Breast epithelium (tissue), 4 donors: ENCODE measurements around the gene GGA3. TPM values are rescaled to one million over a fixed set of nuclear protein-coding genes. Genes with fewer than 3 reads are reported as not detected.

Experiments used
- DNase-seq, 2 donors: peaks; one replicate each; pipeline ENCODE4 v3.0.0-alpha.2; 2019; ENCODE audit warnings: low spot score in 2 of 2
- H3K27ac ChIP-seq, 2 donors: fragments of 200-600 bp; sonication (generic) in 1 of 2; one replicate each; pipeline ENCODE4 v1.5.1; 2016 to 2019; ENCODE audit warnings: mild to moderate bottlenecking in 1 of 2
- H3K27me3 ChIP-seq, 2 donors: fragments of 200-600 bp; sonication (generic) in 1 of 2; one replicate each; pipeline versions ENCODE4 v1.5.1 to v1.6.0; 2017 to 2019; ENCODE audit warnings: control low read depth in 1 of 2, mild to moderate bottlenecking in 1 of 2
- H3K36me3 ChIP-seq: fragments of 200-600 bp; one replicate; pipeline ENCODE4 v1.5.1; 2019
- H3K4me1 ChIP-seq, 2 donors: fragments of 200-600 bp; sonication (generic); one replicate each; pipeline ENCODE4 v1.5.1; 2016 to 2019; ENCODE audit warnings: control low read depth in 1 of 2
- H3K4me3 ChIP-seq, 3 donors: fragments of 200-600 bp; sonication (generic); 1 replicate in 2 of 3; 2 replicates in 1 of 3; pipeline ENCODE4 v1.5.1; 2016 to 2019; ENCODE audit warnings: mild to moderate bottlenecking in 3 of 3, moderate library complexity in 2 of 3
- H3K9me3 ChIP-seq, 2 donors: fragments of 200-600 bp; sonication (generic) in 1 of 2; one replicate each; pipeline ENCODE4 v1.5.1; 2016 to 2019; ENCODE audit warnings: control low read depth in 1 of 2
- POLR2AphosphoS5 ChIP-seq, 3 donors: sonication (generic); formaldehyde crosslinking; IDR thresholded peaks; one replicate each; pipeline ENCODE4 v1.6.1; 2017; ENCODE audit warnings: antibody characterized with exemption in 3 of 3
- intact Hi-C: fragments of 100-400 bp; cut with DNase I; formaldehyde crosslinking; loops from one replicate; pipeline ENCODE4 v1.15.1; 2023; ENCODE audit warnings: low total_unique reads
- total RNA-seq, 3 donors: library from RNA; depleted of rRNA; stranded (reverse); fragments of >200 nt; gene quantifications; one replicate each; pipeline ENCODE4 v1.1.0, GENCODE V29; 2016

GGA3 gene
- total RNA-seq, 3 donors from 2014 or later = 20.0 to 35.0 (median 32.8) TPM

DNA sequence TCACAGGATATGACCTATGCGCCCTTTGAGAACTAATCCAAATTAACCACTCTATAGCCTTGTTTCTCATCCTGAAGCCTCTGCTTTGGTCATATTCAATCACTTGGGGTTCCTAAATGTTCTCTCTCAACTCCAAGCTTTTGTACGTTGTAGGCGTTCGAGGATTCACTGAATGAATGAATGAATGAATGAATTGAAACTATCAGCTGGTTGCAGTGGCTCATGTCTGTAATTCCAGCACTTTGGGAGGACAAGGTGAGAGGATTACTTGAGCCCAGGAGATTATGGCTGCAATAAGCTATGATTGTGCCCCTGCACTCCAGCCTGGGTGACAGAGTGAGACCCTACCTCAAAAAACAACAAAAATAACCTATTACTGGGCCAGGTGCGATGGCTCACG is 72.8 kb downstream of the GGA3 start:
- H3K36me3 ChIP-seq = no peaks in the 10 kb centered on the region
- TF ChIP-seq POLR2AphosphoS5 (IDR thresholded peaks at IDR 0.05) = no peak
- H3K9me3 ChIP-seq = no peaks in the 10 kb centered on the region
- no peak overlapping the region for H3K27ac ChIP-seq
- no peaks in the 10 kb centered on the region for H3K4me1 ChIP-seq
- H3K4me3 ChIP-seq = no peak overlapping the region
- no peaks in the 10 kb centered on the region for H3K27me3 ChIP-seq
- intact Hi-C loops = no loop called here
- DNase-seq = no peak

Other genes with a start within 250 kb of the GGA3 start
- 10 to 100 TPM; 38.6 to 48.6 (median 44.6) TPM for gene MRPL58, start 248.9 kb downstream of the GGA3 start, total RNA-seq
- gene ATP5PD, start 214.6 kb downstream of the GGA3 start, total RNA-seq = 100 to 1,000 TPM; 190 to 268 (median 222) TPM
- gene KCTD2, start 214.4 kb downstream of the GGA3 start, total RNA-seq = 10 to 100 TPM; 23.5 to 28.4 (median 24.6) TPM
- 10 to 100 TPM in 2 of 3 donors, 1 to 10 TPM in 1; 9.0 to 19.8 (median 18.4) TPM for gene SLC16A5, start 173.7 kb downstream of the GGA3 start, total RNA-seq
- gene ARMC7, start 151.6 kb downstream of the GGA3 start, total RNA-seq = 1 to 10 TPM; 3.4 to 6.7 (median 5.6) TPM
- 100 to 1,000 TPM in 1 of 3 donors, 10 to 100 TPM in 2; 79.6 to 106 (median 91.4) TPM for gene NT5C, start 129.9 kb downstream of the GGA3 start, total RNA-seq
- 10 to 100 TPM in 2 of 3 donors, 1 to 10 TPM in 1; 9.9 to 30.5 (median 24.9) TPM for gene JPT1, start 107.1 kb downstream of the GGA3 start, total RNA-seq
- gene SUMO2, start 78.6 kb downstream of the GGA3 start, total RNA-seq = 10 to 100 TPM; 68.8 to 78.6 (median 74.6) TPM
- 10 to 100 TPM; 37.1 to 40.2 (median 37.7) TPM for gene NUP85, start 55.9 kb downstream of the GGA3 start, total RNA-seq
- 10 to 100 TPM; 37.0 to 46.5 (median 40.1) TPM for gene MRPS7, start 273 bp upstream of the GGA3 start, total RNA-seq
- gene MIF4GD, start 9.6 kb upstream of the GGA3 start, total RNA-seq = 10 to 100 TPM; 26.2 to 38.7 (median 28.8) TPM
- 10 to 100 TPM; 11.4 to 13.8 (median 12.3) TPM for gene SLC25A19, start 27.8 kb upstream of the GGA3 start, total RNA-seq
- 100 to 1,000 TPM in 1 of 3 donors, 10 to 100 TPM in 2; 72.4 to 104 (median 77.1) TPM for gene GRB2, start 144.1 kb upstream of the GGA3 start, total RNA-seq
- 10 to 100 TPM; 45.1 to 62.5 (median 51.1) TPM for gene TMEM94, start 195.0 kb upstream of the GGA3 start, total RNA-seq